Neuronal stem cell (in vitro differentiated cells): ENCODE data around the gene ENOX2.

Experiments
- DNase-seq: peaks from one replicate; pipeline ENCODE4 v3.0.0-alpha.2; 2013; ENCODE audit warnings: low spot score
- H2AFZ ChIP-seq: one replicate; pipeline ENCODE4 v1.6.1; 2013; ENCODE audit warnings: mild to moderate bottlenecking, low read length, inconsistent platforms
- H2AK5ac ChIP-seq: 2 replicates; pipeline ENCODE4 v1.6.1; 2013; ENCODE audit warnings: low read depth, mild to moderate bottlenecking, inconsistent platforms, low read length, moderate library complexity, mixed read lengths
- H2BK120ac ChIP-seq: 2 replicates; pipeline ENCODE4 v1.6.1; 2013; ENCODE audit warnings: low read depth, mild to moderate bottlenecking, inconsistent platforms, low read length, moderate library complexity, mixed read lengths
- H2BK12ac ChIP-seq: one replicate; pipeline ENCODE4 v1.6.1; 2013; ENCODE audit warnings: low read length, inconsistent platforms
- H2BK15ac ChIP-seq: 2 replicates; pipeline ENCODE4 v1.6.1; 2013; ENCODE audit warnings: mild to moderate bottlenecking, low read length, inconsistent platforms, mixed read lengths
- H2BK5ac ChIP-seq: one replicate; pipeline ENCODE4 v1.6.1; 2013; ENCODE audit warnings: inconsistent platforms, mild to moderate bottlenecking, low read length, moderate library complexity
- H3K14ac ChIP-seq: one replicate; pipeline ENCODE4 v1.6.1; 2013; ENCODE audit warnings: low read length, inconsistent platforms
- H3K18ac ChIP-seq: 2 replicates; pipeline ENCODE4 v1.6.1; 2013; ENCODE audit warnings: low read length, inconsistent platforms
- H3K23ac ChIP-seq: 2 replicates; pipeline ENCODE4 v1.6.1; 2013; ENCODE audit warnings: low read depth, mild to moderate bottlenecking, mixed read lengths, low read length, inconsistent platforms; ENCODE audit not compliant: poor library complexity
- H3K27ac ChIP-seq: replicated peaks from 3 replicates; pipeline ENCODE4 v1.5.1; 2013; ENCODE audit warnings: low read length, inconsistent platforms
- H3K27me3 ChIP-seq, 3 experiments: 2 replicates each; pipeline ENCODE4 v1.6.1; 2013; ENCODE audit warnings: low read length in 3 of 3, mild to moderate bottlenecking in 2 of 3, inconsistent platforms in 1 of 3, low read depth in 1 of 3, mixed read lengths in 1 of 3, moderate library complexity in 1 of 3; ENCODE audit not compliant: control insufficient read depth in 3 of 3, insufficient read depth in 3 of 3
- H3K36me3 ChIP-seq, 2 donors: replicated peaks in 1 of 2; 2 replicates each; pipeline ENCODE4 v1.6.1; 2013; ENCODE audit warnings: low read length in 2 of 2; ENCODE audit not compliant: control insufficient read depth in 2 of 2, insufficient read depth in 2 of 2
- H3K4ac ChIP-seq: 2 replicates; pipeline ENCODE4 v1.6.1; 2013; ENCODE audit warnings: inconsistent platforms, mild to moderate bottlenecking, low read length, moderate library complexity
- H3K4me1 ChIP-seq, 2 donors: 1 replicate in 1 of 2; 2 replicates in 1 of 2; pipeline ENCODE4 v1.6.1; 2013; ENCODE audit warnings: low read length in 2 of 2, low read depth in 1 of 2; ENCODE audit not compliant: control insufficient read depth in 2 of 2, insufficient read depth in 1 of 2
- H3K4me2 ChIP-seq: one replicate; pipeline ENCODE4 v1.6.1; 2013; ENCODE audit warnings: mild to moderate bottlenecking, low read length, inconsistent platforms; ENCODE audit not compliant: insufficient read depth, poor library complexity, severe bottlenecking
- H3K4me3 ChIP-seq, 2 donors: 2 replicates each; pipeline ENCODE4 v1.5.1; 2013; ENCODE audit warnings: low read length in 2 of 2, mild to moderate bottlenecking in 2 of 2, inconsistent platforms in 1 of 2, moderate library complexity in 1 of 2
- H3K79me1 ChIP-seq: one replicate; pipeline ENCODE4 v1.6.1; 2013; ENCODE audit warnings: low read depth, mild to moderate bottlenecking, inconsistent platforms, low read length, moderate library complexity
- H3K9ac ChIP-seq: one replicate; pipeline ENCODE4 v1.6.1; 2013; ENCODE audit warnings: mild to moderate bottlenecking, low read depth, low read length, inconsistent platforms; ENCODE audit not compliant: poor library complexity
- H3K9me3 ChIP-seq, 2 donors: replicated peaks in 1 of 2; 2 replicates each; pipeline versions ENCODE3 to v1.6.1; 2013; ENCODE audit warnings: low read length in 2 of 2, mild to moderate bottlenecking in 2 of 2, inconsistent platforms in 1 of 2, low read depth in 1 of 2, mixed read lengths in 1 of 2, moderate library complexity in 1 of 2; ENCODE audit not compliant: control insufficient read depth in 2 of 2, insufficient read depth in 1 of 2
- H4K8ac ChIP-seq: one replicate; pipeline ENCODE4 v1.6.1; 2013; ENCODE audit warnings: low read depth, mild to moderate bottlenecking, inconsistent platforms, low read length, moderate library complexity
- H4K91ac ChIP-seq: one replicate; pipeline ENCODE4 v1.6.1; 2013; ENCODE audit warnings: low read length, low read depth, mild to moderate bottlenecking, inconsistent platforms; ENCODE audit not compliant: poor library complexity
- WGBS, 2 donors: extraction: QIAGEN DNeasy Blood & Tissue Kit; methylation state at CpG; one replicate each; pipeline ENCODE4 v1.1.7; 2013; ENCODE audit warnings: missing lambda C conversion rate in 2 of 2, mixed read lengths in 1 of 2; ENCODE audit not compliant: insufficient read length in 2 of 2, insufficient replicate concordance in 1 of 2; ENCODE audit errors: extremely low coverage in 2 of 2; 5-methylcytosine and 5-hydroxymethylcytosine counted together

ENOX2 gene

DNA sequence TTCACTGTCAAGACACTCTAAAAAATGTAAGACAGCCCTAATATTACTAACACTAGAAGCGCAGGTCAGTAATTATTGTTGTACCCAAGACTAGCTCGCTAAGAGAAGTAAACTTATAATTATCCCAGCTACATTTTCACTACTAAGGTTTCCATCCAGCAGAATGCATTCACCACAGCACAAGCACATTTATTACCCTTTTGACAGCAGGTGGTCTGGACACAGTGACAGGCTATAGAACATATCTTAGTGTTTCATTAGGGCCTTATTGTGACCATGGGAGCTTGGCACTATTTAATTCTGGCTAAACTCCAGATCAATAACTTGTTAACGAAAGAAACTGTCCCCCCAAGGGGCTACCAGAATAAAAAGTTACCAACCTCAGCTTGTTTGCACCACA lies 237.7 kb downstream of the ENOX2 start:
- WGBS, 2 donors, result no CpG with 5 or more reads among the region's 3 CpGs
- no peak overlapping the region for H3K18ac ChIP-seq
- no peak overlapping the region for H4K8ac ChIP-seq
- no peak overlapping the region for H2BK5ac ChIP-seq
- H3K79me1 ChIP-seq, result no peaks in the 10 kb centered on the region
- H3K23ac ChIP-seq, result no peak overlapping the region
- H3K9me3 ChIP-seq, result no peaks in the 10 kb centered on the region
- no peak overlapping the region for H2BK120ac ChIP-seq
- no peak overlapping the region for H2BK15ac ChIP-seq
- H2AFZ ChIP-seq, result no peak overlapping the region
- no peak overlapping the region for H3K14ac ChIP-seq
- H3K4ac ChIP-seq, result no peak overlapping the region
- no peaks in the 10 kb centered on the region for H3K27me3 ChIP-seq
- H3K4me1 ChIP-seq, result no peaks in the 10 kb centered on the region
- DNase-seq, result no peak
- H4K91ac ChIP-seq, result no peak overlapping the region
- H3K4me3 ChIP-seq, result no peak overlapping the region
- no peak overlapping the region for H3K4me2 ChIP-seq
- H3K9ac ChIP-seq, result no peak overlapping the region
- H3K36me3 ChIP-seq, result peaks cover 0 to 5% of the 10 kb centered on the region in 2 donors
- H3K27ac ChIP-seq, result no peak overlapping the region
- H2BK12ac ChIP-seq, result no peak overlapping the region
- no peak overlapping the region for H2AK5ac ChIP-seq

- H3K4me3 ChIP-seq, result no peak overlapping the region
- H2BK15ac ChIP-seq, result no peak overlapping the region
- no peaks in the 10 kb centered on the region for H3K9me3 ChIP-seq
- no peak overlapping the region for H4K91ac ChIP-seq
- H3K36me3 ChIP-seq, result no peaks in the 10 kb centered on the region
- H3K9ac ChIP-seq, result no peak overlapping the region
- H3K27ac ChIP-seq, result no peak overlapping the region
- no peaks in the 10 kb centered on the region for H3K27me3 ChIP-seq
- no peak overlapping the region for H2BK120ac ChIP-seq
- H2AK5ac ChIP-seq, result no peak overlapping the region
- H3K14ac ChIP-seq, result no peak overlapping the region
- H3K4me2 ChIP-seq, result no peak overlapping the region
- H3K18ac ChIP-seq, result no peak overlapping the region
- H2BK12ac ChIP-seq, result no peak overlapping the region
- no peak overlapping the region for H3K4ac ChIP-seq
- H2AFZ ChIP-seq, result no peak overlapping the region
- no peaks in the 10 kb centered on the region for H3K79me1 ChIP-seq
- H3K23ac ChIP-seq, result no peak overlapping the region
- no peak for DNase-seq
- H4K8ac ChIP-seq, result no peak overlapping the region
- no peak overlapping the region for H2BK5ac ChIP-seq
- H3K4me1 ChIP-seq, result no peaks in the 10 kb centered on the region
Observed at GRCh38 chrX:130658310-130658709, 244.7 kb downstream of the ENOX2 start.

- Histone ChIP-seq H3K79me1 (no peaks in the 10 kb centered on the region), H2AK5ac (no peak overlapping the region), H2BK15ac (no peak overlapping the region), H2BK120ac (no peak overlapping the region), H3K9ac (no peak overlapping the region), H4K8ac (no peak overlapping the region), H3K14ac (no peak overlapping the region), H3K18ac (no peak overlapping the region), H4K91ac (no peak overlapping the region), H3K4me2 (no peak overlapping the region), H3K27me3 (no peaks in the 10 kb centered on the region), H3K36me3 (no peaks in the 10 kb centered on the region), H3K4me3 (no peak overlapping the region), H3K9me3 (no peaks in the 10 kb centered on the region), H2AFZ (no peak overlapping the region), H3K27ac (no peak overlapping the region), H3K4ac (no peak overlapping the region), H2BK12ac (no peak overlapping the region), H3K23ac (no peak overlapping the region), H3K4me1 (no peaks in the 10 kb centered on the region), H2BK5ac (no peak overlapping the region)
- DNase-seq, result no peak
- WGBS, 2 donors, result no CpG with 5 or more reads among the region's 4 CpGs
Observed at GRCh38 chrX:130654409-130654950, 248.5 kb downstream of the ENOX2 start.

DNA sequence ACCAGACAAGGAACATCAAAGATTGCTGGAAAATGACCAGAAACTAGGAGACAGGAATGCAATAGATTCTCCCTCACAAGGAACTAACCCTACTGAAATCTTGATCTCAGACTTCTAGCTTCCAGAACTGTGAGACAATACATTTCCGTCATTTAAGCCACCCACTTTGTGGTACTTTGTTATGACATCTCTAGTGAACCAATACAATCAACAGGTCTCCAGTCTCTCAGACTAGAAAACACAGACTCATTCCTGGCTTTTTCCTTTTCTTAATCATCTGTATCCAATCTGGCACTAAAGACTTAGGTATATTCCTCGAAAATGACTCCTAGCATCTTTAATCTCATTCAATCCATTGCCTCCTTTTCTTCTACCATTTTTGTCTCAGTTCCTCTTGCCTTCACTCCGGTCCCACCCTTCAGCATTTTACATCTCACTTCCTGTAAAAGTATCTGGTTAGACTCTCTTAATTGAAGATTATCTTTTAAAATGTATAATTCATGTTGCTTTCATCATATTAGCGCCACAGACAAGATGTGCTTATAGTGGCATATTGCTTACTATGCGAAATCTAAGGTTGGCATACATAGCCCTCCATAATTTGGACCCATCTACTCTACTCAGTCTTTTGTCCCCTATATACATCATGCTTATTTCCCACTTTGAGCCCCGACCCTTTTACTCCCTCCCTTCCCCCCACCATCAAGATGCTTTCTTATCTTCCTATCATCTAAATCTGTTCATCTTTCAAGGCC lies 250.0 kb downstream of the ENOX2 start:
- WGBS, 2 donors, result no CpG with 5 or more reads among the region's 6 CpGs
- Histone ChIP-seq H2BK5ac (no peak overlapping the region), H3K27ac (no peak overlapping the region), H3K23ac (no peak overlapping the region), H3K18ac (no peak overlapping the region), H3K9ac (no peak overlapping the region), H2BK12ac (no peak overlapping the region), H3K4me2 (no peak overlapping the region), H2AFZ (no peak overlapping the region), H2AK5ac (no peak overlapping the region), H3K4ac (no peak overlapping the region), H2BK120ac (no peak overlapping the region), H4K91ac (no peak overlapping the region), H3K27me3 (no peaks in the 10 kb centered on the region), H3K4me3 (no peak overlapping the region), H2BK15ac (no peak overlapping the region), H3K36me3 (no peaks in the 10 kb centered on the region), H3K14ac (no peak overlapping the region), H3K4me1 (no peaks in the 10 kb centered on the region), H4K8ac (no peak overlapping the region), H3K9me3 (no peaks in the 10 kb centered on the region), H3K79me1 (no peaks in the 10 kb centered on the region)
- no peak for DNase-seq
